GM18507 (cell line): ENCODE results near the gene DNAAF2.
"Not testable (repeated sequence)": the region's sequence is repeated elsewhere in the genome, so short reads cannot be mapped to it uniquely, and the experiment has no call there.

Experiments used
- DNase-seq: peaks from one replicate; pipeline ENCODE4 v3.0.0; 2011; ENCODE audit warnings: low read depth; ENCODE audit not compliant: insufficient read length; ENCODE audit errors: extremely low spot score
- FAIRE-seq: peaks from 2 replicates; lab custom pipeline; 2011; peaks lifted over from hg19 to GRCh38; lab: Jason Lieb, UNC

The DNAAF2 gene, protein sequence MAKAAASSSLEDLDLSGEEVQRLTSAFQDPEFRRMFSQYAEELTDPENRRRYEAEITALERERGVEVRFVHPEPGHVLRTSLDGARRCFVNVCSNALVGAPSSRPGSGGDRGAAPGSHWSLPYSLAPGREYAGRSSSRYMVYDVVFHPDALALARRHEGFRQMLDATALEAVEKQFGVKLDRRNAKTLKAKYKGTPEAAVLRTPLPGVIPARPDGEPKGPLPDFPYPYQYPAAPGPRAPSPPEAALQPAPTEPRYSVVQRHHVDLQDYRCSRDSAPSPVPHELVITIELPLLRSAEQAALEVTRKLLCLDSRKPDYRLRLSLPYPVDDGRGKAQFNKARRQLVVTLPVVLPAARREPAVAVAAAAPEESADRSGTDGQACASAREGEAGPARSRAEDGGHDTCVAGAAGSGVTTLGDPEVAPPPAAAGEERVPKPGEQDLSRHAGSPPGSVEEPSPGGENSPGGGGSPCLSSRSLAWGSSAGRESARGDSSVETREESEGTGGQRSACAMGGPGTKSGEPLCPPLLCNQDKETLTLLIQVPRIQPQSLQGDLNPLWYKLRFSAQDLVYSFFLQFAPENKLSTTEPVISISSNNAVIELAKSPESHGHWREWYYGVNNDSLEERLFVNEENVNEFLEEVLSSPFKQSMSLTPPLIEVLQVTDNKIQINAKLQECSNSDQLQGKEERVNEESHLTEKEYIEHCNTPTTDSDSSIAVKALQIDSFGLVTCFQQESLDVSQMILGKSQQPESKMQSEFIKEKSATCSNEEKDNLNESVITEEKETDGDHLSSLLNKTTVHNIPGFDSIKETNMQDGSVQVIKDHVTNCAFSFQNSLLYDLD

DNA sequence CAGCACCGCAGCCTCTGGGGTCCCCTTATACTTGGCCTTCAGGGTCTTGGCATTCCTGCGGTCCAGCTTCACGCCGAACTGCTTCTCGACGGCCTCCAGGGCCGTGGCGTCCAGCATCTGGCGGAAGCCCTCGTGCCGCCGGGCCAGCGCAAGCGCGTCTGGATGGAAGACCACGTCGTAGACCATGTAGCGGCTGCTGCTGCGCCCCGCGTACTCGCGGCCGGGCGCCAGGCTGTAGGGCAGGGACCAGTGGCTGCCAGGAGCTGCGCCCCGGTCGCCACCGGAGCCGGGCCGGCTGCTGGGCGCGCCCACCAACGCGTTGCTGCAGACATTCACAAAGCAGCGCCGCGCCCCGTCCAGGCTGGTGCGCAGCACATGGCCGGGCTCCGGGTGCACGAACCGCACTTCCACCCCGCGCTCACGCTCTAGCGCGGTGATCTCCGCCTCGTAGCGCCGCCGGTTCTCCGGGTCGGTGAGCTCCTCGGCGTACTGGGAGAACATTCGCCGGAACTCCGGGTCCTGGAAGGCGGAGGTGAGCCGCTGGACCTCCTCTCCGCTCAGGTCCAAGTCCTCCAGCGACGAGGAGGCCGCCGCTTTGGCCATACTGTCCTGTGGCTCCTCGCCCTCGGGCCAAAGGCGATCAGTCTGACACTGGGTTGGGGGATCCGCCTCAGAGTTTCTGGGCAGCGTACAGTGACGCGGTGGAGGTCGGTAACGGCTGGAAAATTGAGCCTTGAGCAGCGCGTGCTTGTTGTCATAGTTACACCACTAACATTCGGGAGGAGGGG, at the start of gene DNAAF2:
Gene DNAAF2, minus strand, starts transcription at position 698 of the 788 bp plus-strand sequence. Its CDS starts 95 bp downstream, at position 603.
- DNase-seq (peak; percentile 32), FAIRE-seq (no peak)

DNA sequence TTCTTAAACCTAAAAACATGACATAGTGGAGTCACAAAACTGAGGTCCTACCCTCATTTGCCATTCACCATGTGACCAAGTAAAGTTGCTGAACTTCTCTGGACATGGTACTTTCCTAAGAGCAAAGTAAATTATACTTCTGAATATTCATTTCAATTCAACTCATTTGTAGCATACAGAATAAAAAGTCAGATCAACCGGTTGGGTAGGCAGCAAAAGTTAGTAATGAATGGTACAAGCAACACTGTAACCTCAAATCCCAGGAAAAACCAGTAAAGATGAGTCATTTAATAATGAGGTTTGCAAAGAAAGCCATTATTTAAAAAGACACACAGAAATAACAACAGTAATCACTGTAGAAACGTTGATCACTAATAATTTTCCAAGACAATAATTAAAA, 44.2 kb upstream of the DNAAF2 start:
- DNase-seq (no peak), FAIRE-seq (no peak)

DNA sequence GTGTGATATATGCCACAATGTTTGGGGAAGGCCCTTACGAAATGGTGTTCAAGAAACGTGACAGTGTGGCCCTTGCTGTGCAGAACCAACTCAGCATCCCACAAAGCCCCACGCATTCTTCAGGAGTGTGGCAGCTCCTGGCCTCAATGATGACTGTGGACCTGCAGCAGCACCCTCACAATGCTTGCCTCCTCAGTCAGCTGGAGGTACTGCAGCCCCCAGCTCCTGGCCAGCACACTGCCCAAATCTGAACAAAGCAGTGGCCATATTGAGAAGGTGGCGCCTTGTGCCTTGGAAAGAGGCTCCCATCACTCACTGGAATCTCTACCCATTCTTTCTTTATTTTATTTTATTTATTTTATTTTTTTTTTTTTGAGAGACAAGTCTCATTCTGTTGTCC, 42.6 kb upstream of the DNAAF2 start:
- DNase-seq (no peak), FAIRE-seq (no peak)

DNA sequence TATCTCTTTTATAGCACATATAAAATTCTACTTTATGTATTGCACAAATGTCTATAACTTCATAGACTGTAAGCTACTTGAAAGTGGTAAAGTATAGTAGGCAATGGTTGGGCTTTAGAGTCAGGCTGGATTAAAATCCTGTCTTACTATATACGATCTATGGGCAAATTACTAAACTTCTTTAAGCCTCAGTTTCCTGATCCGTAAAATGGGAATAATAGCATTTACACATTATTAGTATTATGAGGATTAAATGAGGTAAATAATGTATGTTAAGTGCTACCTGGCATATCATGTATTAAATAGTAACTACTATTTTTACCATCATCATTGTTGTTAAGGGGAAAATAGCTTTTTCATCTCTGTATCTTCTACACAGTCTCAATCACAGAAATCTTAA, 38.5 kb upstream of the DNAAF2 start:
- DNase-seq (no peak), FAIRE-seq (no peak)

DNA sequence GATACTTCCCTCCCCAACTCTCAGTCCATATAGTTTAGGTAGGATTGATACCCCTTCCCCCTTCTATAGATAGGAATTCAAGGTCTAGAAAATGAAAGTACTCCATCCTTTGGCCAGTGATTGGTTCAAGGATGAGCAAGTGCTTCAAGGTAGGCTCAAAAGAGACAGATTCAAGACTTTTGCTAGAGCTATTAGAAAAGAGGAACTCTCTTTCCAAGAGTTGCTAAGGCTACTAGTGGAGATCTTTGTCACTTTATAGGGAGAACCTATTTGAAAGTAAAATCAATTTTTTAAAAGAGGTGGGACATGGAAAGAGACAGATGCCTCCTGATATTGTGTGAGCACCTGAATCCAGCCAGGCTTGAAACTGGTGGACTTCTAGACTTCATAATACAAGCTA, 35.4 kb upstream of the DNAAF2 start:
- no peak for FAIRE-seq

DNA sequence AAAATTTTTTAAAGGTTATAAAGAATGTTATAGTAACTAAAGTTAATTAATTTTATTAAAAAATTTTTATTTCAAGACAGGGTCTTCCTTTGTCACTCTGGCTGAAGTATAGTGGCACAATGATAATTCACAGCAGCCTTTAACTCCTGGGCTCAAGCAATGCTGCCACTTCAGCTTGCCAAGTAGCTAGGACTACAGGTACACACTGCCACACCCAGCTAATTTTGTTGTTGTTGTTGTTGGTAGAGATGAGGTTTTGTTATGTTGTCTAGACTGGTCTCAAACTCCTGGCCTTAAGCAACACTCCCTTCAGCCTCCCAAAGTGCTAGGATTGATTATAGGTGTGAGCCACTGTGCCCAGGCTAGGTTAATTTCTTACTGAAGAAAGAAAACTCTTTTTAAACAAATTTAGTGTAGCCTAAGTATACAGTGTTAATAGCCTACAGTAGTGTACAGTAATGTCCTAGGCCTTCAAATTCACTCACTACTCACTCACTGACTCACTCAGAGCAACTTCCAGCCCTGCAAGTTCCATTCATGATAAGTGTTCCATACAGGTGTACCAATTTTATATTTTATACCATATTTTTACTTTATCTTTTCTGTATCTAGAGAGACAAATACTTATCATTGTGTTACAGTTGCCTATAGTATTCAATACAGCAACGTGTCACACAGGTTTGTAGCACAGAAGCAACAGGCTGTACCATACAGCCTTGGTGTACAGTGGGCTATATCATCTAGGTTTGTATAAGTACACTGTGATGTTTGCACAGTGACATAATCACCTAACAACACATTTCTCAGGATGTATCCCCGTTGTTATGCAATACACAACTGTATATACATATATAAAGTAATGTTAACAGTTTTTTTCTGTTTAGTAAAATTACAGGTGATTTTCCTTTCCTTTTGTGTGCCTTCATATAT, 24.7 kb upstream of the DNAAF2 start:
- FAIRE-seq (no peak), DNase-seq (no peak)

More for the DNA sequence above, 35.4 kb upstream of the DNAAF2 start:
- no peak for DNase-seq

DNA sequence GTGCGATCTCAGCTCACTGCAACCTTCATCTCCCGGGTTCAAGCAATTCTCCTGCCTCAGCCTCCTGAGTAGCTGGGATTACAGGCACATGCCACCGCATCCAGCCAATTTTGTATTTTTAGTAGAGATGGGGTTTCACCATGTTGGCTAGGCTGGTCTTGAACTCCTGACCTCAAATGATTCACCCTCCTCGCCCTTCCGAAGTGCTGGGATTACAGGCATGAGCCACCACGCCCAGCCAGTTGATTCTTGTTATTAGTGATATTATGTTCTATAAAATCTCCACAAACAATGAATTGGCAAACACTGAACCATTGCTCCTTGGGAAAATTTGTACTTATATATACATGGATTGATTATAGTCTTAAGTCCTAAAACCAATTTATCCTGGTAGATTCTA, 22.5 kb upstream of the DNAAF2 start:
- FAIRE-seq, DNase-seq: not testable (repeated sequence)

DNA sequence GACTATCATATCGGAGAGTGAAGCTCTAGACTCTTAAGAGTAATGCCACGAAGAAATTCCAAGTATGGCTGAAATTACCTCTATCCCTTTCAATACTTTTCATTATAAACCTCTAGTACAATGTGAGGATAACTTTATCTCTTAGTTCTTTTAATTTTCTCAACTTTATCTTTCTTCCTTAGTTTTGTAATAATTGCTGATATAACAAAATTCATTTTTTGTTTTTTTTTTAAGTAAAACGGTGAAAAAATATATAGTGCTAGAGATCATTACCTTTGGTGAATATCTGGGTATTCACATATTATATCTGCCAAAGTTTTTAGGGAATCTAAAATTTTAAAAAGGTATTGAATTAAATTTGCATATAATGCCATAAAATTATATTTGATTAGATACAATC, 19.5 kb upstream of the DNAAF2 start:
- FAIRE-seq (no peak), DNase-seq (no peak)

DNA sequence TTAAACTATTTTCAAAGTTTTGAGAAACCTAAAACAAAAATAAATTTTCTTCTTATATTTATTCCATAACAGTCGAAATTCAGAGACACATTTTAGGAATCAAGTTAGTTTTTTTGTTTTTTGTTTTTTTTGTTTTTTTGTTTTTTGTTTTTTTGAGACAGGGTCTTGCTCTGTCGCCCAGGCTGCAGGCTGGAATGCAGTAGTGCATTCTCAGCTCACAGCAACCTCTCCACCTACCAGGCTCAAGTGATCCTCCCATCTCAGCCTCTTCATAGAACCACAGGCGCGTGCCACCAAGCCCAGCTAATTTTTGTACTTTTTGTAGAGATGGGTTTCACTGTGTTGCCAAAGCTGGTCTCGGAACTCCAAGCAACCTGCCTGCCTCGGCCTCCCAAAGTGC, 18.5 kb upstream of the DNAAF2 start:
- FAIRE-seq (no peak), DNase-seq (no peak)

DNA sequence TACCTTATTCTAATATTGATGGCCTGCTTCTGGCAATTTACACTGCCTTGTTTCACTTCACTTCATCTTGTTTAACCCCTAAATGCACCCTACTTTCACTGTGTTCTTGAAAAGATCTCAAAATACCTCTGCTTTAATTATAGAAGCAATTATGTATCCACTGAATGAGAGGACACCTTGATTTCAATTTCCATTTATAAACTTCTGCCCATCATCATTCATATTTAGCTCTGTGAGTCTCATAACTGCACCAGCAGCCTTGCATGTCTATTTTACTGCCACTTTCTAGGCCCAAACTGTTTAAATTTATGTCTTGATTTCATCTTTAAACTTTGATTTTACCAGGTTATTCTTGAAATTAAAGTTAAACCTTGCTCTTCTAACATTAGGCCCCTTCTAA, 7.1 kb upstream of the DNAAF2 start:
- FAIRE-seq, result no peak

DNA sequence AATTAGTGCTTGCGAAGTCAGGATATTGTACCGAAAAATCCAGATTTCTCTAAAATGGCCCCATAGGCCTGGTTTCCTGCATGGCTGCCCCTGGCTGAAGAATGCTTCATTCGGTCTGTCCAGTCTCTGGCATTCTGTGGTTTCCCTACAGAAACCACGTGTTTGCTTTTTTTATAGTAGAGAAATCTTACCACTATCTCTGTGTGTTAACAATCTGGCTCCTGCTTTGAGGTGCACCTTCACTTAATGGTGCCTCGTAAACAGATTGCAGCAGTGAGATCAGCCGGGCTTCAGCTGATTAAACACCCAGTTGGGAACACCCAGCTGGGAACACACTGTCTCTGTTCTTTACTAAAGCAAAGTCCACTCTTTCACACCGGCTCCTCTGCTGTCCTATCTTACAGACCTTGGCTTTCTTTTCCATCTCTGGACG, 6.7 kb upstream of the DNAAF2 start:
- FAIRE-seq (peak; percentile 41), DNase-seq (no peak)

More for the DNA sequence above, 7.1 kb upstream of the DNAAF2 start:
- DNase-seq, result no peak

DNA sequence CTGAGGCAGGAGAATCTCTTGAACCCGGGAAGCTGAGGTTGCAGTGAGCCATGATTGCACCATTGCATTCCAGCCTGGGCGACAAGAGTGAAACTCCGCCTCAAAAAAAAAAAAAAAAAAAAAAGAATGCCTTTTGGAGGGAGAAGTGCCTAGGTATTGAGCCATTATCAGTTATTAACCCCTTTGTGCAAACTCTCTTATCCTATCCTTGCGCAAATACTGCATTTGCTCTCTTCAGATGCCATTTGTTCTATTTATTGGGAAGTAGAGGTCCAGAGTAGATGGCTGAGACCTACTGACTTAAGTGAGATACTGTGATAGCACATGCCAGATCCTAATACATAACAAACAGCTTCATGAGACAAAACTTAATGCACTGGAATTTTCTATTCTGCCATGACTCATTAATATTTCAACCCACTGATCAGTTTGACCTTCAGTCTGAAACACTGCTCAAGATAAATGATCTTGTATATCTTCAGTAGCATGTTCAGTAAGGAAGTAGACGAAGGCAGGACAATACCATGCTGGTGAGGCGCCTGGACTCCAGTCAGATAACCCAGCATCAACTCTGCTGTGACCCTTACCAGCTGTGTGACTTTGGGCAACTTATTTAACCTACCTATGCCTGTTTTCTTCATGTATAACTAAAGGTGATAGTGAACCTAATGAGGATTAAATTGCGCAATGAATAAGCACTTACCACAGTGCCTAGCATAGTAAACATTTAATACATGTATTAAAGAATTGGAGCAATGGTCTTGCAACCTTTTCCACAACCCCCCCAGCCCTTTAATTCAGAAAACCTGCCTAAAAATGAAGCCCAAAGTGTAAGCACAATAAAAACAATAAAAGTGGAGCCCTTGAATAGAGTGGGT, 5.7 kb upstream of the DNAAF2 start:
- DNase-seq (no peak), FAIRE-seq (peak; percentile 26)

DNA sequence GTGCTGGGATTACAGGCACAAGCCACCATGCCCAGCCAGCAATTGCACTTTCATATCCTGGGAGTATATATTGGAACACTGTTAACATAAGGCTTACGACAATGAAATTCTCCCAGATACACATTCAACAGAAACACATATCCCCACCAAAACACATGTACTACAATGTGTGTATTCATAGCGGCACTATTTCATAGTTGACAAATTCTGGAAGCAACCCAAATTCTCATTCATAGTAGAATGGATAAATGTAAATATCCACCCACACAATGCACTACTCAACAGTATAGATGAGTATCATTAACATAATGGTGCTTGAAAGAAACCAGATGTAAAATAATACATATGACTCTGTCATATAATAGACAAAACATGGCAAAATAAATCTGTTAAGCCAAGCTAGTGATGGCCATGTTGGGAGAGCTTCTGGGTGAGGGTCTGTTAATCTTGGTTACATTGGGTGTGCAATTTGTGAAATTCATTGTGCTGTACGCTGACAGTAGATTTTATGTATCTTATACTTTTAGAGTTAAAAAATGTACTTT, 2.6 kb upstream of the DNAAF2 start:
- FAIRE-seq, result no peak
- DNase-seq, result no peak

DNA sequence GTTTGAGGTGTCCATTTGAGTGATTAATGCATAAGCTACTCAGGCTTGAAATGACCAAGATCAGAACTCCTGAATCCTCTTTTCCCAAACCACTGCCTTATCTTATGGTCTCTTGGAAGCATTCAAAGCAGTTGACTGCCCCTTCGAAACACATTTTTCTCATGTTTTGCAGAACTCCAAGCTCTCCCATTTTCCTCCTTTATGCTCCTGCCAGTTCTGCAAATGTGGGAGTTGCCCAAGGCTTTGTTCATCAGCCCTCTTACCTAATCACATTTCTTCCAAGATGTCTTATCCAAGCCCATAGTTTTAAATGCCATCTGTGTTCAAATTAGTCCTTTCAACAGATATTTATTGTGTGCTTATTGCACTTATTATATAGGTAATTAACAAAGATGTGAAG, 1.8 kb upstream of the DNAAF2 start:
- no peak for FAIRE-seq

DNA sequence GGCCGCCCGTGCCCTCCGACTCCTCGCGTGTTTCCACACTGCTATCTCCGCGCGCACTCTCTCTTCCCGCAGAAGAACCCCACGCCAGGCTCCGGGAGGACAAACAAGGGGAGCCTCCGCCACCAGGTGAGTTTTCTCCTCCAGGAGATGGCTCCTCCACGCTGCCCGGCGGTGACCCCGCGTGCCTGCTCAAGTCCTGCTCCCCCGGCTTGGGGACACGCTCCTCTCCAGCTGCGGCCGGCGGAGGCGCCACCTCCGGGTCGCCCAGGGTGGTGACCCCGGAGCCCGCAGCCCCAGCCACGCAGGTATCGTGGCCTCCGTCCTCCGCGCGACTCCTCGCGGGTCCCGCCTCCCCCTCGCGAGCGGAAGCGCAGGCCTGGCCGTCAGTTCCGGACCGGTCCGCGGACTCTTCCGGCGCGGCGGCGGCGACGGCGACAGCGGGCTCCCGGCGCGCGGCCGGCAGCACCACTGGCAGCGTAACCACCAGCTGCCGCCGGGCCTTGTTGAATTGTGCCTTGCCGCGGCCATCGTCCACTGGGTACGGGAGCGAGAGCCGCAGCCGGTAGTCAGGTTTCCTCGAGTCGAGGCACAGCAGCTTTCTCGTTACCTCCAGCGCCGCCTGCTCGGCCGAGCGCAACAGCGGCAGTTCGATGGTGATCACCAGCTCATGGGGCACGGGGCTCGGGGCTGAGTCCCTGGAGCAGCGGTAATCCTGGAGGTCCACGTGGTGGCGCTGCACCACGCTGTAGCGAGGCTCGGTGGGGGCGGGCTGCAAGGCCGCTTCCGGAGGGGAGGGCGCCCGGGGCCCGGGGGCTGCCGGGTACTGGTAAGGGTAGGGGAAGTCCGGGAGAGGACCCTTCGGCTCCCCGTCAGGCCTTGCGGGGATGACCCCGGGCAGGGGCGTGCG, 1.2 kb downstream of the DNAAF2 start:
- DNase-seq, result peak; percentile 71
- FAIRE-seq, result peak; percentile 84

More for the DNA sequence above, 1.8 kb upstream of the DNAAF2 start:
- no peak for DNase-seq

DNA sequence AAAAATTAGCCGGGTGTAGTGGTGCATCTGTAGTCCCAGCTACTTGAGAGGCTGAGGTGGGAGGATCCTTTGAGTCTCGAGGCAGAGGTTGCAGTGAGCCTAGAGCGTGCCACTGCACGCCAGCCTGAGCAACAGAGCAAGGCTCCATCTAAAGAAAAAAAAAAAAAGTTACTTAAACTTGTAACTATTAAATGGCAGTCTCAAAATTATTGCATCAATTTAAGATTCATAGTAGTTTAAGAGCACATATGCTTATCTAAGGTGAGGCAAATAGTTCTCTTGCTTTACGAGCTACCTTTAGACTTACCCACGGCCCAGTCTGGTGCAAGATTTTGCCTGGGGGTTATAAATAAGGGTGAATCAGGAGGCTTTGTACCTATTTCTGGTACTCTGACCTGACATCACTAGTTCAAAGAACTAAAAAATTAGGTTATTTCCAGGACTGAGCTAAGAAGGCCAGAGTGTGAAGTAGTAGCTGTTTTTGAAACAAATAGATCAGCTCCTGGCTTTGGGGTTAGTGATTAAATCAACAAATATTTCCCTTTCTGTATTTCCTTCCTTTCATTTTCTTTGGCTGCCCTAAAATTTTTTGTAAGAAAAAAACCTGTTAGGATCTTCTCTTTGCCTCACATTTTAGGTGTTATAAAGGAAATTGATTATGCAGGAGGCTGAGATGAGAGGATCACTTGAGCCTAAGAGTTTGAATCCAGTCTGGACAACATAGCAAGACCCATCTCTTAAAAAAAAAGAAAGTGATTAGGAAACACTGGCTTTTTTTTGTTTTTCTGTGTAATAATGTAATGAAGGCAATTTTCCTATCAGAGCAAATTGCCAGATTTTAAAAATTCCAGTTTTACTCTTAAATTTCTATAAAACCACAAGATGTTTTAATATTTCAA, 10.9 kb downstream of the DNAAF2 start:
- no peak for DNase-seq
- peak; percentile 64 for FAIRE-seq
